ENCODE measurements around the gene ZBTB46.
A peak's percentile ranks its signal among the peaks of the same experiment; 100 is the strongest.

Gene ZBTB46

DNA sequence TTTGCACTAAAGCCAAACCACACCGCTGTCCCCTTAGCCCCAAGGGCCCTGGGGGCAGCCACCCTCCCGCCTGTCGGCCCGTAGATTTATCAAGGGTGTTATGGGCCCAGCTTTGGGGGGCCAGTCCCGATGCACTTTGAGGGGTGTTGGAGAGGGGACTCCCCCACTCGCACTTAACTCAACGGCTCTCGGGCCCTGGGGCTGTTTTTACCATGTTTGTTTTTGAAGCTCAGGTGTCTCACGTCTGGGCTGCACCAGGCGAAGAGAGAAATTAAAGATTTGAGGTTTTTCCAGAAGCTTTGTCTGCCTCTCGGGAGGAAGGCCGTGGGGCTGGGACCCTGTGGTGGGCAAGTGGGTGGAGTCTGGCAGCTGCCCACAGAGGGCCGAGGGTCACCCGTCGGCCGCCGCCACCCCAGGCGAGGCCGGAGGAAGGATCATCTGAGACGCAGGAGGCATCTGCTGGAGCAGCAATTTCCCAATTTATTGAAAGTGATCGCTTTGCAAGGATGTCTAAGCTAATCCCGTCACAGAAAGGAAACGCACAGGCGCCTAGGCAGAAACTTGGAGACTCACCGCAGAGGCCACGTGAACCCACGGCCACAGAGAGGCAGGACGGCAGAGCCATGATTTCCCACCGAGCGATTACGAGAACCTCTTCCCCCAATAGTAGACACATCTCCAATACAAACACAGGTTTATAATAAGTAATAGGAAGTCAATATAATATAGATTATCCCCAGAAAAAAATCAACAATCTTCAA lies 87.7 kb downstream of the ZBTB46 start:
- Histone ChIP-seq H3K9me3 (ENCODE audit: control insufficient read depth, insufficient read depth, low read depth, low read length) (no peaks in the 10 kb centered on the region), H3K4me1 (ENCODE audit: control insufficient read depth, insufficient read depth, low read length) (no peaks in the 10 kb centered on the region; the same call in 1 of the 2 replicates), H3K36me3 (ENCODE audit: control insufficient read depth in 2 of 2, insufficient read depth in 1 of 2, low read length in 2 of 2) (peaks cover 4 to 28% of the 10 kb centered on the region in 2 experiments; a peak in 1 of 3 replicates), H3K27ac (ENCODE audit: extremely low read depth, low read depth, low read length) (no peak overlapping the region), H3K4me3 (ENCODE audit: low read depth, low read length) (no peak overlapping the region)
- CTCF ChIA-PET, result interaction anchor here (0.7 to 1.1 kb wide), 2 partner anchors 24 to 32 kb away, joined by 3 read pairs; no protein-coding TSS in a partner anchor
- TF ChIP-seq ZNF354C (tag by site-specific recombination; IDR thresholded peaks at IDR 0.05; ENCODE audit: borderline replicate concordance, low read depth) (no peak), SCRT1 (tag by site-specific recombination; IDR thresholded peaks at IDR 0.05; ENCODE audit: borderline replicate concordance) (no peak), ZNF692 (tag by site-specific recombination; IDR thresholded peaks at IDR 0.05) (no peak), ZNF843 (tag by site-specific recombination; IDR thresholded peaks at IDR 0.05) (no peak), ZNF23 (tag by site-specific recombination; IDR thresholded peaks at IDR 0.05; ENCODE audit: borderline replicate concordance) (no peak), ZNF175 (tag by site-specific recombination; IDR thresholded peaks at IDR 0.05) (no peak), ZNF423 (tag by site-specific recombination; IDR thresholded peaks at IDR 0.05) (no peak), PATZ1 (tag by site-specific recombination; IDR thresholded peaks at IDR 0.05) (no peak), ZNF792 (tag by site-specific recombination; IDR thresholded peaks at IDR 0.05) (no peak), ZFP41 (tag by site-specific recombination; IDR thresholded peaks at IDR 0.05; ENCODE audit: borderline replicate concordance) (no peak), ZNF791 (tag by site-specific recombination; IDR thresholded peaks at IDR 0.05) (no peak), ZNF555 (tag by site-specific recombination; conservative IDR thresholded peaks at IDR 0.05) (no peak), ZNF24 (tag by site-specific recombination; IDR thresholded peaks at IDR 0.05) (no peak), SP2 (tag by site-specific recombination; IDR thresholded peaks at IDR 0.05) (no peak)
- POLR2A ChIA-PET, result no interaction called here

DNA sequence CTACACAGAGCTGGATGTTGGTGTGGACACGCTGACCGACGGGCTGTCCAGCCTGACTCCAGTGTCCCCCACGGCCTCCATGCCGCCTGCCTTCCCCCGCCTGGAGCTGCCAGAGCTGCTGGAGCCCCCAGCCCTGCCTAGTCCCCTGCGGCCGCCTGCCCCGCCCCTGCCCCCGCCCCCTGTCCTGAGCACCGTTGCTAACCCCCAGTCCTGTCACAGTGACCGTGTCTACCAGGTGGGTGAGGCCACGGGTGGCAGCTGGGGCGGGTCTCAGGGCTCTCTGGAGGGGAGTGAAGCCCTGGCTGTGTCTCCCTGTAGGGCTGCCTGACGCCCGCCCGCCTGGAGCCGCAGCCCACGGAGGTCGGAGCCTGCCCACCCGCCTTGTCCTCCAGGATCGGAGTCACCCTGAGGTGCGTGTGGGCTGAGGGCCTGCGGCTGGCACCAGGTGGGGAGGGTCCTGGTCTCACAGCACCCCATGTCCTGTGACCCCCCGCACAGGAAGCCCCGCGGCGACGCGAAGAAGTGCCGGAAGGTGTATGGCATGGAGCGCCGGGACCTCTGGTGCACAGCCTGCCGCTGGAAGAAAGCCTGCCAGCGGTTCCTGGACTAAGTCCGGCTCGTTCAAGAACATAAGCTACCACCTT lies 88.6 kb downstream of the ZBTB46 start:
- POLR2A ChIA-PET, result no interaction called here
- Histone ChIP-seq H3K36me3 (ENCODE audit: control insufficient read depth in 2 of 2, insufficient read depth in 1 of 2, low read length in 2 of 2) (peaks cover 4 to 28% of the 10 kb centered on the region in 2 experiments; a peak in 1 of 3 replicates), H3K27ac (ENCODE audit: extremely low read depth, low read depth, low read length) (no peak overlapping the region), H3K4me3 (ENCODE audit: low read depth, low read length) (no peak overlapping the region), H3K4me1 (ENCODE audit: control insufficient read depth, insufficient read depth, low read length) (no peaks in the 10 kb centered on the region; the same call in 1 of the 2 replicates), H3K9me3 (ENCODE audit: control insufficient read depth, insufficient read depth, low read depth, low read length) (no peaks in the 10 kb centered on the region)
- TF ChIP-seq MZF1 (tag by site-specific recombination; IDR thresholded peaks at IDR 0.05; ENCODE audit: borderline replicate concordance) (no peak), KLF1 (tag by site-specific recombination; IDR thresholded peaks at IDR 0.05) (0 out of 2 replicates have a peak, but pooled peaks have one; percentile 37), ZNF341 (tag by site-specific recombination; IDR thresholded peaks at IDR 0.05; ENCODE audit: low read depth) (no peak), ZNF521 (tag by site-specific recombination; IDR thresholded peaks at IDR 0.05) (no peak), ZFHX2 (tag by site-specific recombination; conservative IDR thresholded peaks at IDR 0.05) (0 out of 2 replicates have a peak, but pooled peaks have one; percentile 35)
- TF ChIP-seq, protein P1, sequence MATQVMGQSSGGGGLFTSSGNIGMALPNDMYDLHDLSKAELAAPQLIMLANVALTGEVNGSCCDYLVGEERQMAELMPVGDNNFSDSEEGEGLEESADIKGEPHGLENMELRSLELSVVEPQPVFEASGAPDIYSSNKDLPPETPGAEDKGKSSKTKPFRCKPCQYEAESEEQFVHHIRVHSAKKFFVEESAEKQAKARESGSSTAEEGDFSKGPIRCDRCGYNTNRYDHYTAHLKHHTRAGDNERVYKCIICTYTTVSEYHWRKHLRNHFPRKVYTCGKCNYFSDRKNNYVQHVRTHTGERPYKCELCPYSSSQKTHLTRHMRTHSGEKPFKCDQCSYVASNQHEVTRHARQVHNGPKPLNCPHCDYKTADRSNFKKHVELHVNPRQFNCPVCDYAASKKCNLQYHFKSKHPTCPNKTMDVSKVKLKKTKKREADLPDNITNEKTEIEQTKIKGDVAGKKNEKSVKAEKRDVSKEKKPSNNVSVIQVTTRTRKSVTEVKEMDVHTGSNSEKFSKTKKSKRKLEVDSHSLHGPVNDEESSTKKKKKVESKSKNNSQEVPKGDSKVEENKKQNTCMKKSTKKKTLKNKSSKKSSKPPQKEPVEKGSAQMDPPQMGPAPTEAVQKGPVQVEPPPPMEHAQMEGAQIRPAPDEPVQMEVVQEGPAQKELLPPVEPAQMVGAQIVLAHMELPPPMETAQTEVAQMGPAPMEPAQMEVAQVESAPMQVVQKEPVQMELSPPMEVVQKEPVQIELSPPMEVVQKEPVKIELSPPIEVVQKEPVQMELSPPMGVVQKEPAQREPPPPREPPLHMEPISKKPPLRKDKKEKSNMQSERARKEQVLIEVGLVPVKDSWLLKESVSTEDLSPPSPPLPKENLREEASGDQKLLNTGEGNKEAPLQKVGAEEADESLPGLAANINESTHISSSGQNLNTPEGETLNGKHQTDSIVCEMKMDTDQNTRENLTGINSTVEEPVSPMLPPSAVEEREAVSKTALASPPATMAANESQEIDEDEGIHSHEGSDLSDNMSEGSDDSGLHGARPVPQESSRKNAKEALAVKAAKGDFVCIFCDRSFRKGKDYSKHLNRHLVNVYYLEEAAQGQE (tag by site-specific recombination; IDR thresholded peaks at IDR 0.05), result no peak
- CTCF ChIA-PET, result interaction anchor here (0.6 to 1.1 kb wide), 2 partner anchors 33 to 43 kb away, joined by 3 read pairs; no protein-coding TSS in a partner anchor
